GM12878 (cell line): Measurements from ENCODE around the gene PES1. TPM values are rescaled to one million over a fixed set of nuclear protein-coding genes. Genes with fewer than 3 reads are reported as not detected.
"Not testable (repeated sequence)": the region's sequence is repeated elsewhere in the genome, so short reads cannot be mapped to it uniquely, and the experiment has no call there.

Experiments
- ATAC-seq: fragments of 200-7000 bp; cut with Tn5 transposase; 3 replicates; pipeline ENCODE4 v1.9.1; 2020; ENCODE audit warnings: mild to moderate bottlenecking, moderate library complexity
- BruUV-seq: library from RNA; stranded (reverse); fragments of 400-500 nt; replicated peaks from 2 replicates; lab custom pipeline; 2021; lab: Mats Ljungman, UMichigan
- CTCF ChIA-PET: fragments of 300-600 bp; sonication (Branson Sonifier 250); formaldehyde crosslinking; extraction: SDS; loops from one replicate; lab custom pipeline; 2021; ENCODE audit warnings: inconsistent platforms; lab: Yijun Ruan, JAX
- POLR2A ChIA-PET: fragments of 350-600 bp; formaldehyde crosslinking; extraction: SDS; loops from one replicate; lab custom pipeline; 2021; ENCODE audit warnings: inconsistent platforms; lab: Charles Lee
- RAD21 ChIA-PET: fragments of 300-600 bp; sonication (Branson Sonifier 250); formaldehyde crosslinking; loops from one replicate; lab custom pipeline; 2023; ENCODE audit warnings: antibody characterized with exemption; ENCODE audit not compliant: unreplicated experiment; lab: Charles Lee
- SMC1A ChIA-PET: fragments of 300-600 bp; sonication (Branson Sonifier 250); formaldehyde crosslinking; loops from one replicate; lab custom pipeline; 2023; ENCODE audit not compliant: unreplicated experiment, uncharacterized antibody; lab: Charles Lee
- DNase-seq: peaks from one replicate; pipeline ENCODE4 v3.0.0-alpha.2; 2011; ENCODE audit warnings: low read depth, low spot score
- FAIRE-seq: peaks from 3 replicates; lab custom pipeline; 2011; peaks lifted over from hg19 to GRCh38; lab: Jason Lieb, UNC
- H2AFZ ChIP-seq: 2 replicates; pipeline ENCODE4 v1.6.0; 2011; ENCODE audit warnings: low read depth, low read length, control low read depth; ENCODE audit not compliant: control insufficient read depth
- H3K27ac ChIP-seq: 2 replicates; pipeline ENCODE4 v1.5.1; 2011; ENCODE audit warnings: control low read depth; ENCODE audit not compliant: control insufficient read depth, insufficient read depth
- H3K27me3 ChIP-seq, 2 experiments: replicated peaks in 1 of 2; 2 replicates each; pipeline versions ENCODE4 v1.6.0 to v1.6.1; 2011; ENCODE audit warnings: low read length in 1 of 2; ENCODE audit not compliant: control insufficient read depth in 2 of 2, insufficient read depth in 2 of 2
- H3K36me3 ChIP-seq, 2 experiments: 2 replicates each; pipeline ENCODE4 v1.5.1; 2011; ENCODE audit warnings: low read length in 1 of 2; ENCODE audit not compliant: control insufficient read depth in 2 of 2, insufficient read depth in 2 of 2
- H3K4me1 ChIP-seq: 2 replicates; pipeline ENCODE4 v1.6.1; 2011; ENCODE audit warnings: mild to moderate bottlenecking, low read length, moderate library complexity, mixed read lengths; ENCODE audit not compliant: control insufficient read depth, insufficient read depth
- H3K4me2 ChIP-seq: 2 replicates; pipeline ENCODE4 v1.6.0; 2011; ENCODE audit warnings: control low read depth; ENCODE audit not compliant: control insufficient read depth, insufficient read depth
- H3K4me3 ChIP-seq: fragments of 200-600 bp; sonication (generic); 2 replicates; pipeline ENCODE4 v1.5.1; 2016
- H3K79me2 ChIP-seq: 2 replicates; pipeline ENCODE4 v1.6.0; 2011; ENCODE audit warnings: low read length; ENCODE audit not compliant: control insufficient read depth, insufficient read depth
- H3K9ac ChIP-seq: 2 replicates; pipeline ENCODE4 v1.8.0; 2011; ENCODE audit warnings: low read length, control low read depth, mixed read lengths; ENCODE audit not compliant: control insufficient read depth, insufficient read depth
- H3K9me3 ChIP-seq: replicated peaks from 3 replicates; pipeline ENCODE4 v1.5.1; 2011; ENCODE audit warnings: mild to moderate bottlenecking, low read length; ENCODE audit not compliant: control insufficient read depth, insufficient read depth
- H4K20me1 ChIP-seq: 2 replicates; pipeline ENCODE4 v1.6.0; 2011; ENCODE audit not compliant: control insufficient read depth, insufficient read depth
- NFIC ChIP-seq: IDR thresholded peaks from 2 replicates; pipeline ENCODE4 v1.6.1; 2012; ENCODE audit warnings: low read depth, mild to moderate bottlenecking, inconsistent platforms, low read length, moderate library complexity
- SP1 ChIP-seq: IDR thresholded peaks from one replicate; pipeline ENCODE4 v1.6.1; 2011; ENCODE audit warnings: low read depth, low read length
- TARDBP ChIP-seq: IDR thresholded peaks from 2 replicates; pipeline ENCODE4 v1.6.1; 2016; ENCODE audit warnings: borderline replicate concordance
- ZSCAN29 ChIP-seq: fragments of 450-650 bp; IDR thresholded peaks from 2 replicates; pipeline ENCODE4 v1.6.1; 2017; ENCODE audit warnings: mild to moderate bottlenecking, moderate library complexity
- WGBS: methylation state at CpG from one replicate; pipeline ENCODE4 v1.1.6; 2016; ENCODE audit warnings: low lambda C conversion rate; ENCODE audit not compliant: insufficient replicate concordance, insufficient coverage; ENCODE audit errors: missing lambda C conversion rate; 5-methylcytosine and 5-hydroxymethylcytosine counted together
- in situ Hi-C: fragments of 300-500 bp; cut with MboI; formaldehyde crosslinking; loops from 9 replicates; pipeline ENCODE4 v1.14.3; 2018; ENCODE audit warnings: mixed read lengths
- intact Hi-C: fragments of 100-400 bp; cut with micrococcal nuclease; formaldehyde crosslinking; loops from one replicate; pipeline ENCODE4 v1.14.2; 2022; ENCODE audit not compliant: unreplicated experiment
- polyA plus RNA-seq, 11 experiments: library from polyadenylated mRNA; depleted of rRNA in 4 of 11; unstranded in 6 of 11; stranded (reverse) in 5 of 11; fragments of >200 nt; fragmentation: Nextera tagmentation in 4 of 11; fragmentation: Illumina TruSeq in 1 of 11; extraction: Ambion mirVana in 4 of 11; extraction: Trizol in 1 of 11; gene quantifications; 1 replicate in 1 of 11; 2 replicates in 10 of 11; pipeline versions ENCODE4 v1.2.1 to v1.2.3, GENCODE V29; 2011 to 2016; ENCODE audit warnings: inconsistent platforms in 2 of 11, missing spikeins in 2 of 11, low read depth in 1 of 11
- total RNA-seq, 4 experiments: library from RNA; depleted of rRNA in 3 of 4; stranded (reverse); fragments of >200 nt in 3 of 4; fragmentation: Illumina TruSeq in 1 of 4; extraction: Trizol in 1 of 4; gene quantifications; 2 replicates each; pipeline versions ENCODE4 v1.2.1 to v1.2.3, GENCODE V29; 2013 to 2021
- TF ChIP-seq, protein P1 (sequence below), 3 experiments: IDR thresholded peaks in 2 of 3; conservative IDR thresholded peaks in 1 of 3; 2 replicates each; pipeline ENCODE4 v1.5.1; 2011; ENCODE audit warnings: low read depth in 3 of 3, low read length in 3 of 3, mild to moderate bottlenecking in 3 of 3, control low read depth in 2 of 3, moderate library complexity in 2 of 3, inconsistent platforms in 1 of 3, mixed read lengths in 1 of 3; ENCODE audit not compliant: control insufficient read depth in 2 of 3, insufficient read depth in 1 of 3; ENCODE audit errors: extremely low read depth in 1 of 3

PES1 gene
- total and polyA plus RNA-seq, 10 of the 15 experiments (the other 5 are each of a cell fraction or from before 2014, with no cell fraction given): 6.9 to 139 (median 106) TPM

DNA sequence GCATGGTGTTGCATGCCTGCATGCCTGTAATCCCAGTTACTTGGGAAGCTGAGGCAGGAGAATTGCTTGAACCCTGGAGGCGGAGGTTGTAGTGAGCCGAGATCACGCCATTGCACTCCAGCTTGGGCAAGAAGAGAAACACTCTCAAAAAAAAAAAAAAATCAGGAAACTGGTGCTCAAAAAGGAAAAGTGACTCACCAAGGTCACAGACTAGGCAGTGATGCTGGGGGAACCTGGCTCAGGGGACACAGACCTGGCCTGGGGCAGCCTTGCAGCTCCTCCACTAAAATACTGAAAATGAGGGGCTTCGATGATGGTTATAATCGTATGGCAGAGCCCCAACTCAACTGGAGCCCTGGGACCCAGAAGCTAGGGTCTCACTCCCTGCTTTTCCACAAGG, 35.8 kb upstream of the PES1 start:
- intact Hi-C loops: no loop called here
- ChIA-PET POLR2A (interaction anchor here (0.5 kb wide), 1 partner anchor 119 kb away, joined by 5 read pairs; no protein-coding TSS in a partner anchor), RAD21 (interaction anchor here (0.6 kb wide), 1 partner anchor 20 kb away, joined by 5 read pairs; the partner anchor contains the start of gene TCN2), SMC1A (interaction anchor here (0.7 kb wide), 1 partner anchor 127 kb away, joined by 3 read pairs; no protein-coding TSS in a partner anchor), CTCF (interaction anchor here (0.6 kb wide), 1 partner anchor 128 kb away, joined by 4 read pairs; no protein-coding TSS in a partner anchor)
- H3K27me3 ChIP-seq: no peaks in the 10 kb centered on the region
- no peaks in the 10 kb centered on the region for H3K36me3 ChIP-seq
- no peak overlapping the region for H3K27ac ChIP-seq
- FAIRE-seq: no peak
- H3K9me3 ChIP-seq: no peaks in the 10 kb centered on the region
- TF ChIP-seq SP1 (no peak), ZSCAN29 (no peak)
- in situ Hi-C loops: loop anchor here (25.0 kb wide), 1 partner anchor 285 kb away; no protein-coding TSS in a partner anchor
- no peak for DNase-seq
- no peak overlapping the region for H3K4me2 ChIP-seq
- no peaks in the 10 kb centered on the region for H4K20me1 ChIP-seq
- no peak overlapping the region for H2AFZ ChIP-seq
- H3K79me2 ChIP-seq: no peaks in the 10 kb centered on the region
- no TSS peak for BruUV-seq
- H3K9ac ChIP-seq: no peak overlapping the region
- WGBS: 58% methylated on average over 5 of the region's 5 CpGs
- H3K4me3 ChIP-seq: no peak overlapping the region
- no peaks in the 10 kb centered on the region for H3K4me1 ChIP-seq
- ATAC-seq: no peak

DNA sequence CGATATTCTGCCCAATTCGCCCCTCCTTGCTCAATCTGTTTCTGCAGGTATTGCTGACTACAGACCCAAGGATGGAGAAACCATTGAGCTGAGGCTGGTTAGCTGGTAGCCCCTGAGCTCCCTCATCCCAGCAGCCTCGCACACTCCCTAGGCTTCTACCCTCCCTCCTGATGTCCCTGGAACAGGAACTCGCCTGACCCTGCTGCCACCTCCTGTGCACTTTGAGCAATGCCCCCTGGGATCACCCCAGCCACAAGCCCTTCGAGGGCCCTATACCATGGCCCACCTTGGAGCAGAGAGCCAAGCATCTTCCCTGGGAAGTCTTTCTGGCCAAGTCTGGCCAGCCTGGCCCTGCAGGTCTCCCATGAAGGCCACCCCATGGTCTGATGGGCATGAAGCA, 34.7 kb upstream of the PES1 start:
- in situ Hi-C loops: loop anchor here (25.0 kb wide), 1 partner anchor 286 kb away; no protein-coding TSS in a partner anchor
- no peak for FAIRE-seq
- CTCF ChIA-PET: interaction anchor here (0.8 to 1.2 kb wide), 3 partner anchors 18 to 129 kb away, joined by 3 to 5 read pairs (median 3); no protein-coding TSS in a partner anchor

DNA sequence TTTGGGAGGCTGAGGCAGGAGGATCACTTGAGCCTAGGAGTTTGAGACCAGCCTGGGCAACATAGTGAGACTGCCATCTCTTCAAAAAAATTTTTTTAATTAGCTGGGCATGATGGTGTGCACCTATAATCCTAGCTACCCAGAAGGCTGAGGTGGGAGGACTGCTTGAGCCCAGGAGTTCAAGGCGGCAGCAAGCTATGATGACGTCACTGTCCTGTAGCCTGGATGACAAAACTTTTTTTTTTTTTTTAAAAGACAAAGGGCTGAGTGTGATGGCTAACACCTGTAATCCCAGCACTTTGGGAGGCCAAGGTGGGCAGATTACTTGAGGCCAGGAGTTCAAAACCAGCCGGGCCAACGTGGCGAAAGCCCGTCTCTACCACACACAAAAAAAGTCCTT, 28.2 kb upstream of the PES1 start:
- ATAC-seq, DNase-seq, H2AFZ ChIP-seq, H3K4me3 ChIP-seq, H4K20me1 ChIP-seq, BruUV-seq, FAIRE-seq, H3K4me1 ChIP-seq, H3K9ac ChIP-seq, intact Hi-C loops, H3K79me2 ChIP-seq, H3K4me2 ChIP-seq, H3K36me3 ChIP-seq, POLR2A ChIA-PET, H3K27ac ChIP-seq, H3K27me3 ChIP-seq, in situ Hi-C loops, H3K9me3 ChIP-seq: not testable (repeated sequence)
- 83% methylated on average over 6 of the region's 6 CpGs for WGBS
- ChIA-PET SMC1A (interaction anchor here (1.7 kb wide), 1 partner anchor 135 kb away, joined by 8 read pairs; no protein-coding TSS in a partner anchor), CTCF (interaction anchor here (1.4 to 2.0 kb wide), 3 partner anchors 9 to 135 kb away, joined by 3 to 6 read pairs (median 3); partner anchors contain the start of gene TCN2), RAD21 (interaction anchor here (1.2 kb wide), 1 partner anchor 15 kb away, joined by 5 read pairs; no protein-coding TSS in a partner anchor)

More for the DNA sequence above, 34.7 kb upstream of the PES1 start:
- H3K36me3 ChIP-seq: no peaks in the 10 kb centered on the region
- intact Hi-C loops: no loop called here
- no peak overlapping the region for H3K4me3 ChIP-seq
- TF ChIP-seq NFIC (no peak), TARDBP (no peak)
- TF ChIP-seq, protein P1, sequence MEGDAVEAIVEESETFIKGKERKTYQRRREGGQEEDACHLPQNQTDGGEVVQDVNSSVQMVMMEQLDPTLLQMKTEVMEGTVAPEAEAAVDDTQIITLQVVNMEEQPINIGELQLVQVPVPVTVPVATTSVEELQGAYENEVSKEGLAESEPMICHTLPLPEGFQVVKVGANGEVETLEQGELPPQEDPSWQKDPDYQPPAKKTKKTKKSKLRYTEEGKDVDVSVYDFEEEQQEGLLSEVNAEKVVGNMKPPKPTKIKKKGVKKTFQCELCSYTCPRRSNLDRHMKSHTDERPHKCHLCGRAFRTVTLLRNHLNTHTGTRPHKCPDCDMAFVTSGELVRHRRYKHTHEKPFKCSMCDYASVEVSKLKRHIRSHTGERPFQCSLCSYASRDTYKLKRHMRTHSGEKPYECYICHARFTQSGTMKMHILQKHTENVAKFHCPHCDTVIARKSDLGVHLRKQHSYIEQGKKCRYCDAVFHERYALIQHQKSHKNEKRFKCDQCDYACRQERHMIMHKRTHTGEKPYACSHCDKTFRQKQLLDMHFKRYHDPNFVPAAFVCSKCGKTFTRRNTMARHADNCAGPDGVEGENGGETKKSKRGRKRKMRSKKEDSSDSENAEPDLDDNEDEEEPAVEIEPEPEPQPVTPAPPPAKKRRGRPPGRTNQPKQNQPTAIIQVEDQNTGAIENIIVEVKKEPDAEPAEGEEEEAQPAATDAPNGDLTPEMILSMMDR (IDR thresholded peaks at IDR 0.05 in 2 of 3, conservative IDR thresholded peaks at IDR 0.05 in 1 of 3; ENCODE audit: control insufficient read depth in 2 of 3, extremely low read depth in 1 of 3, insufficient read depth in 1 of 3, low read depth in 3 of 3, low read length in 3 of 3): 0 out of 6 replicates have a peak, but pooled peaks of 1 of the 3 experiments have one; percentile 7
- H3K9me3 ChIP-seq: no peaks in the 10 kb centered on the region
- 43% methylated on average over 5 of the region's 5 CpGs for WGBS
- ChIA-PET POLR2A (interaction anchor here (0.6 kb wide), 1 partner anchor 119 kb away, joined by 5 read pairs; no protein-coding TSS in a partner anchor), RAD21 (interaction anchor here (1.0 to 1.2 kb wide), 2 partner anchors 129 to 202 kb away, joined by 3 read pairs; no protein-coding TSS in a partner anchor), SMC1A (no interaction called here)
- DNase-seq: no peak
- no peak overlapping the region for H3K27ac ChIP-seq
- H3K4me2 ChIP-seq: no peak overlapping the region
- no peak overlapping the region for H2AFZ ChIP-seq
- no peak overlapping the region for H3K9ac ChIP-seq
- no TSS peak for BruUV-seq
- H3K79me2 ChIP-seq: no peaks in the 10 kb centered on the region
- H3K4me1 ChIP-seq: no peaks in the 10 kb centered on the region
- no peaks in the 10 kb centered on the region for H4K20me1 ChIP-seq
- no peak for ATAC-seq
- H3K27me3 ChIP-seq: no peaks in the 10 kb centered on the region
